Posterior vena cava (tissue), 2 donors: Measurements from ENCODE around the gene ESR2. TPM values are rescaled to one million over a fixed set of nuclear protein-coding genes. Genes with fewer than 3 reads are reported as not detected.
"Not testable (repeated sequence)": the region's sequence is repeated elsewhere in the genome, so short reads cannot be mapped to it uniquely, and the experiment has no call there.

Experiments used
- DNase-seq: peaks from one replicate; pipeline ENCODE4 v3.0.0-alpha.2; 2020; ENCODE audit warnings: low spot score
- intact Hi-C, 2 donors: fragments of 100-400 bp; cut with DNase I; formaldehyde crosslinking; loops; one replicate each; pipeline versions ENCODE4 v1.14.1 to v1.14.2; 2022 to 2023
- total RNA-seq, 2 donors: library from RNA; stranded (reverse); fragmentation: NEBNext Ultra II Directional; extraction: Animal tissue kit (Norgen Biotek cat#: 25700); gene quantifications; one replicate each; pipeline ENCODE4 v1.2.1, GENCODE V29; 2021
- donor health status: DM: yes; HTN: yes; CAD: no.
- donor health status: DM: yes; HTN: yes; CAD: no.

Gene ESR2
- total RNA-seq, 2 donors from 2014 or later, result 0.14 to 0.24 TPM

DNA sequence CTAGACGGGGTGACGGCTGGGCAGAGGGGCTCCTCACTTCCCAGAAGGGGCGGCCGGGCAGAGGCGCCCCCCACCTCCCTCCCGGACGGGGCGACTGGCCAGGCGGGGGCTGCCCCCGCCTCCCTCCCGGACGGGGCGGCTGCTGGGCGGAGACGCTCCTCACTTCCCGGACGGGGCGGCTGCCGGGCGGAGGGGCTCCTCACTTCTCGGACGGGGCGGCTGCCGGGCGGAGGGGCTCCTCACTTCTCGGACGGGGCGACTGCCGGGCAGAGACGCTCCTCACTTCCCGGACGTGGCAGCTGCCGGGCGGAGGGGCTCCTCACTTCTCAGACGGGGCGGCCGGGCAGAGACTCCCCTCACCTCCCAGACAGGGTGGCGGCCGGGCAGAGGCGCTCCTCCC is 111.3 kb downstream of the ESR2 start:
- intact Hi-C loops, result not testable (repeated sequence)

DNA sequence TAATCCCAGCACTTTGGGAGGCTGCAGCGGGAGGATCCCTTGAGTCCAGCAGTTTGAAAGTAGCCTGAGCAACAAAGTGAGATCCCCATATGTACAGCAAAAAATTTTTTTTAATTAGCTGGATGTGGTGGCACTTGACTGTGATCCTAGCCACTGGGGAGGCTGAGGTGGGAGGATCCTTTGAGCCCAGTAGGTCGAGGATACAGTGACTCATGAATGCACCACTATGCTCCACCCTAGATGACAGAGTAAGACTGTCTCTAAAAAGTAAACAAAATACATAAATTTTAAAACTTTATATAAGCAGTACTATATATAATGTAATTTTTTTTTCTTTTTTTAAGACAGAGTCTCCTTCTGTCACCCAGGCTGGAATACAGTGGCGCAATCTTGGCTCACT is 115.4 kb downstream of the ESR2 start:
- no peak for DNase-seq
- intact Hi-C loops, result no loop called here

More for the DNA sequence above, 111.3 kb downstream of the ESR2 start:
- not testable (repeated sequence) for DNase-seq

DNA sequence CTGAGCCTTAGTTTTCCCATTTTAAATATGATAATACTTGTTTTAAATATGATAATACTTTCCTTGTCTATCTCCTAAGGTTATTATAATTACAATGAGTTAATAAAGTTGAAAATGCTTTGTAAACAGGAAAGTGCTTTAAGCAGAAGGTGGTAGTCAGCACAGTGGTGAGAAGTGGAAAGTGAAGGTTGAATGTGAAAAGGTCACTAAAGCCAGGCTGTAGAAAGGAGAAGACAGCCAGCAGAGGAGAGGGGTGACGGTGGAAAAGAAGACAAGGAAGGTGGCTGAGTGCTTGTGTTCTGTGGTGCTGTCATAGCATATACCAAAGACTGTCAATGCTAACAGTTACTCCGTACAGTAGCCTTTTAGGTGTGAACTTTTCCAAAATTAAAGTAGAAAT is 117.8 kb downstream of the ESR2 start:
- DNase-seq, result no peak

DNA sequence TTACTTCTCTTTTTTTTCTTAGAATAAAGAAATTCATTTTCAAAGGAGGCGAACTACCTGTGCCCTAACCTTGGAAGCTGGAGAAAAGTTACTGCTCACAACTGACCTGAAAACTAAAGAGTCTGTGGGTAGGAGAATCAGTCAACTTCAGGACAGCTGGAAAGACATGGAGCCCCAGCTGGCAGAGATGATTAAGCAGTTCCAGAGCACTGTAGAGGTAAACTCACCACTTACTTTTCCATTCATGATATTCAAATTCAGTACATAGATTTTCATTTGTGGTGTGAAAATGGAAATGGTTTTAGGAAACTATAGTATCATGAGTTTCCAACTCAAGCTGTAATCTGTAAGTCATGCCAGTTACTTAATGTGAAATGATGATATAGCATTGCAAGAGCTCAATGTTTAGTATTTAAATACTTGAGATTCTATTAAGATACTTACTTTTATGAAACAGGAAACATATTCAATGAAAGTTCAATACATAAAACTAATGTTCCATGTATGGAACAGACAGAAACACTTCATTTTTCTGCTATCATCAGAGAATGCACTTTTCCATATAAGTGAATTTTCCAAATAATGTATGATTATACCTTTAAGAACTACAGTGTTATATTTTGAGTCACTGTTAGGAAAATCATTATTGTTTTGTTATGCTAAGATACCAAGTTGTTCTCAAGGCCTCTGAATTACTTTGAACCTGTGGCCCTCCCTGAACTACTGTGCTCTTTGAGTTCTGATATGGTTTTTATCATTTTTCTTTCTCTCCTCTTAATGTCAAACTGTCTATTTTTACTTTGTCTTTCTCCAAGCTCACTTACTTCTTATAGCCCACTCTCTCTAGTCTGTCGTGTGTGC is 119.0 kb downstream of the ESR2 start:
- DNase-seq, result no peak
- intact Hi-C loops, result no loop called here

More for the DNA sequence above, 117.8 kb downstream of the ESR2 start:
- intact Hi-C loops, result no loop called here

DNA sequence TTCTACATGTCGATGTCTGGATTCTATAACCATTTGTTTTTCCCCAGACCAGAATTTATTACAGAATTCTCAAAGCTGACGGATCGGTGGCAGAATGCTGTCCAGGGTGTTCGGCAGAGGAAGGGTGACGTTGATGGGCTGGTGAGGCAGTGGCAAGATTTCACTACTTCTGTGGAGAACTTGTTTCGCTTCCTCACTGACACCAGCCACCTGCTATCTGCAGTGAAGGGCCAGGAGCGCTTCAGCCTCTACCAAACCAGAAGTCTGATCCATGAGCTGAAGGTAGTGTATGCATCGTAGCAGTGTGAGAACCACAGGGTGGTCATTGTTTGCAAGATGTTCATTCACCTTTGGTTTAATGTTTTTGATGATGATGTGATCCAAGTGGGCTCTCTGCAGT is 124.0 kb downstream of the ESR2 start:
- no peak for DNase-seq
- intact Hi-C loops, result no loop called here

DNA sequence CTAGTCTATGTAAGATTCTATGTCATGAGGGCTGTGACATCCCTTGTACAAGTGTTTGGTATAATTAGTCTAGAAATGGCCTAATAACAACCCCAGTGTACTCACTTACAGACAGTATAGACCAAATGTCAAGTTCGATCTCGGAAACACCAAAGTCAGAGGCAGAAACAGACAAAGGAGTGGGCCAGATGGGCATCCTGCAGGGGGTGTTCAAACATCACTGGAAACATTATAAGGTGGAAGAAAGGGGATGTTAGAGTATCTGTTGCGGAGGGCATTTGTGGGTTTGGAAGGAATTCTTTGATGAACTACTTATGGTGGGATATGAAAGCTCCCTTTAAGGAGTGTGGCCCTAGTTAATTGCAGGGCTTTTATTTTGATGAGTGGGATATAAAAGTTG is 134.6 kb downstream of the ESR2 start:
- intact Hi-C loops, result no loop called here
- no peak for DNase-seq

DNA sequence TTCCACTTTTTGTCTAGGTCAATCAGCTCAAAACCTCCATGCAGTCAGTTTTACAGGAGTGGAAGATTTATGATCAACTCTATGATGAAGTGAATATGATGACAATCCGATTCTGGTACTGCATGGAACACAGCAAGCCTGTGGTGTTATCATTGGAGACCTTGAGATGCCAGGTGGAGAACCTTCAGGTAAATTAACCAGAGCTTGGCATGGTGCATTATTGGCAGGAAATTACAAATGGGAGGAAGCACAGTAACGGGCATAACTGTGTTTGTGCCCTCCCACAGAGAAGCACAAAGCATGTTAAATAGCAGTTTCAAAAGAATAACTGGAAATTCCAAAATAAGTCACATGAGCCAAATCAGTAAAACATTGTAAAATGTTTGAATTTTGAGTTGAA is 135.6 kb downstream of the ESR2 start:
- DNase-seq, result no peak
- intact Hi-C loops, result no loop called here

DNA sequence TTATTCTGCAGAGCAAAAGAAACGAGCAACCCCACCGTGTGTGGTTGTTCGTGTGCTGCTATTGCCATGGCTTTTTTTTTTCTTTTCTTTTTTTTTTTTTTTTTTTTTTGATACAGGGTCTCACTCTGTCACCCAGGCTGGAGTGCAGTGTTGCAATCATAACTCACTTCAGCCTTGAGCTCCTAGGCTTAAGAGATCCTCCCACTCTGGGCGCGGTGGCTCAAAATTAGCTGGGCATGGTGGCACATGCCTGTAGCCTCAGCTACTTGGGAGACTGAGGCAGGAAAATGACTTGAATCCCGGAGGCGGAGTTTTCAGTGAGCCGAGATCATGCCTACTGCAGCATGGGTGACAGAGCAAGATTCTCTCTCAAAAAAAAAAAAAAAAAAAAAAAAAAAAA is 144.2 kb downstream of the ESR2 start:
- DNase-seq, result no peak
- intact Hi-C loops, result no loop called here

DNA sequence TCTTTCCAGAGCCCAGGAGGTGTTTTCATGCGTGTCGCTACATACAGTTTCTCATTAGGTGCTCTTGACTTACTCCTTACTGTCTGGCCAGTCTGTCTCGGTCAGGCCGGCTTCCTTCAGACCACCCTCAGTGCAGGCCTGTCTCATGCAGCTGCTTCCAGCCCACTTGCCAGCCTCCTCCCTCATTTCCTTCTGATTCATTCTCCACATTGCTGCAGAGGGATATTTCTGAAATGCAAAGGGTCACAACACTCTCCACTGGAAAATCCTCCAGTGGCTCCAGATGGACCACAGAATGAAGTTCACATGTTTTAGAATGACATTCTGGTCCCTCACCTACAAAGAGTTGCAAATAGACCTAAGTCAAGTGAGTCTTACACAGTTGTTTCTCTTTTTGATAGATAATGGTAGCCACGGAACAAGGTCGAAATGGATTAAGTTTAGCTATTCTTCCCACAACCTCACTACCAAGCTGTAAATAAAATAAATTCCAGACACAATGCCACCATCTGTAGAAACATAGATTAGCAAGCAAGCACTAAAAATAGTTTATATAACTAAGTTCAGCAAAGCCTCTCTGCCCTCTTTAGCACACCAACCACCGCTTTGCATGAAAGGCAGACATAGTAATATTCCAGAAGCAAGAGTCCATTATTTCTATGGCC is 146.9 kb downstream of the ESR2 start:
- DNase-seq, result no peak
- intact Hi-C loops, result no loop called here

DNA sequence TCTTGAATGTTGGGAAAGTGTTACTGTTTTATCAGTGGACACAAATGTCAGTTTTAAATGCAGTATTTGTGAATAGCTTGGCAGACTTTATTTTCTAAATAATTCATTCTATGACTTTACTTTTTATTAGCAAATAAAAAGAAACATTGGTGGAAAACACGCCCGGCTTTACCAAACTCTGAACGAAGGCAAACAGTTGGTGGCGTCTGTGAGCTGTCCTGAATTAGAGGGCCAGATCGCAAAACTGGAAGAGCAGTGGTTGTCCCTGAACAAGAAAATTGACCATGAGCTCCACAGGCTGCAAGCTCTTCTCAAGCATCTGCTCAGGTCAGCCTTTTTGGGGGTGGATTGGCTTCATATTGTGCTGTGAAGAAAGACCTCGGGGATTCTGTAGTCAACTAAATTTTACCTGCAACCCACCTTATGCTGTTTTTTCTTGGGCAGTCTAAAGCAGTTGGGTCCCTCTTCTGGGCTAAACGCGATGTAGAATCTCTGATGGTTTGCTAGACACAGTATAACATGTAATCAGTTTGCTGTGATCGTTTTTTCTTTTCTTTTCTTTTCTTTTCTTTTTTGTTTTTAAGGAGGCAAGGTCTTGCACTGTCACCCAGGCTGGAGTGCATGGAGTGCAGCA is 156.4 kb downstream of the ESR2 start:
- no peak for DNase-seq
- intact Hi-C loops, result no loop called here

DNA sequence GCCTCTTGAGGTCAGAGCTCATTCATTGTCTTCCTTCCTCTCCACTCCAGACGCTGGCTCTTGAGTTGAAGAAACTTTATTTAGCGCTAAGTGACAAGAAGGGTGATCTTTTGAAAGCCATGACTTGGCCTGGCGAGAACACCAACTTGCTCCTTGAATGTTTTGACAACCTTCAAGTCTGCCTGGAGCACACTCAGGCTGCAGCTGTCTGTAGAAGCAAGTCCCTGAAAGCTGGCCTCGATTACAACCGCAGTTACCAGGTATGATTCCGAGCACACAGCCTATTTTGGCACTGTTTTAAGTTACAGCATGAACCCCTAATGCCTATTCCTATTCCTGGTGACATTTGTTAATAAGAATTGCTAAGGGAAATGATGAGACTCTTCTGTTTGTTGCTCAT is 167.6 kb downstream of the ESR2 start:
- DNase-seq, result no peak
- intact Hi-C loops, result no loop called here

DNA sequence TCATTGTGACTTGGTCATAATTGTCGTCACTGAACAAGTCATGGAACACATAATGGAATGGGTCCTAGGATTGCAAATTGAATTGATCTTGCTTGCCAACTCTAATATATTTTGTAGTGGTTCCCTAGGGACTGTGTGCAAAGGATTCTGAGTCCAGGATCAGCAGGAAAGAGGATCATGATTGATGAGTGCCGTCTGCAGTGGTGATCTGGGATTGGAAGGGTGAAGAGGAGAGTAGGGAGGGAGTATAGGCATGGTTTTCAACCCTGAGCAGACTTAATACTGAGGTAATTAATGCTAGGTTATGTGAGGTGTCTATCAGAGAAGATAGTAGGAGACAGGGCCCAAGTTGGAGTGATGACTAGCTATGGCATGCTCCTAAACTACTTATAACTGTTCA is 168.9 kb downstream of the ESR2 start:
- intact Hi-C loops, result no loop called here
- DNase-seq, result no peak

DNA sequence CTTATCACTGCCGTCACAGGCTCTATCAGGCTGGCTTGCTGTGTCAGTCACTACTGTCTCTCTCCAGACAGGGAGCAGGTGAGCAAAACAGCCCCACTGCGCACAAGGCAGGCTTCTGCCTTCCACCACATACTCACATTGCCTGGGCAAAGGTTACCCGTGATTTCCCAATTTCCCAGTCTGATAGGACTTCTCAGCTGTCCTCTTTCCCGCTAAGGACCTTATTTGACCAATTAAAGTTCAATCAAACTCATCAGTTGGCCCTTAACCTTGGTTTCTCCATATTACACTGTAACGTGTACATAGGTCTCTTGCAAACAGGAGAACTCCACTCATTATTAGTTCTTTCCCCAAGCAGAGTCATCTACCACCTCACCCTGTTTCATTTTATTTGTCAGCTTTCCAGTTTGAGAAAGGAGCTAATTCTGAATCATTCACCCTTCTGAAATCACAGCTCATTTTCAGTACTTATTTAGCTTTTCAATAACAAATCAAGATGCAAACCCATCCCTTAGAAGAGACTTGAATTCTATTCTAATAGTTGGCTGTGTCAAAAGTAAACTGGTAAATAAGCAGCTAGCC is 170.8 kb downstream of the ESR2 start:
- DNase-seq, result no peak
- intact Hi-C loops, result loop anchor here in 1 of 2 donors (5.0 kb wide), 1 partner anchor 1949 kb away; no protein-coding TSS in a partner anchor

DNA sequence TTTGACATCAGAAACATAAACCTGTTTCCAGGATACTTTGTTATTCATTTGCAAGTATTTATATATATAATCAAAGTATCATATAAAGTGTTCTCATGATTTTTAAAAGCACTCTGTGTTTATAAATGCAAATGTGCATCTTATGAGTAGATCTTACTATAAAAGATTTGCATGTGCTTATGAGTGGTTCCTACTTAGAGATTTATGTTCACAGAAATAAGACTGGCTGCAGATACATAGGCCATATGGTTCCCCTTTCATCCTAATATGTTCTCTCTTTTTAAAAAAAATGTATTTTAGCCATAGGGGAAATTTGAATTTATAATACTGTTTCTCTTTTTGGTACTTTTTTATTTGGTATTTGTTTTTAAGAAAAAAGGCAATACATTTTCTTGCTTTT is 174.2 kb downstream of the ESR2 start:
- DNase-seq, result no peak
- intact Hi-C loops, result loop anchor here in 1 of 2 donors (5.0 kb wide), 1 partner anchor 1952 kb away; no protein-coding TSS in a partner anchor

DNA sequence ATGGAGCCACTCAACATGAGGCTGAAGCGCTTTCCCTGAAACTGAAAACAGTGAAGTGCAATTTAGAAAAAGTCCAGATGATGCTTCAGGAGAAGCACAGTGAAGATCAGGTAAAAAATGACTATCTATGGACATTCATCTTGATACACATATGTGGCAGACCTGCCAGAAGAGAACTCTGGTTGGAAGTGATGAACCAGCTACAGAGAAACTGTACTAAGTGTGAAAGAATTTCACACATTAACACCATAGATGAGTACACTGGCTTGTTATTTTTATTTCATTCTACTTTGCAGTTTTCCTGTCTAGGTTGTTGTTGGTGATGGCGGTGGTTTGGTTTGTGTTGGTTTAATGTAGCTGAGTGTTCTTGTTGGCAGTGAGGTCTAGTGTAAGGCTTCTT is 174.7 kb downstream of the ESR2 start:
- intact Hi-C loops, result no loop called here
- DNase-seq, result no peak

DNA sequence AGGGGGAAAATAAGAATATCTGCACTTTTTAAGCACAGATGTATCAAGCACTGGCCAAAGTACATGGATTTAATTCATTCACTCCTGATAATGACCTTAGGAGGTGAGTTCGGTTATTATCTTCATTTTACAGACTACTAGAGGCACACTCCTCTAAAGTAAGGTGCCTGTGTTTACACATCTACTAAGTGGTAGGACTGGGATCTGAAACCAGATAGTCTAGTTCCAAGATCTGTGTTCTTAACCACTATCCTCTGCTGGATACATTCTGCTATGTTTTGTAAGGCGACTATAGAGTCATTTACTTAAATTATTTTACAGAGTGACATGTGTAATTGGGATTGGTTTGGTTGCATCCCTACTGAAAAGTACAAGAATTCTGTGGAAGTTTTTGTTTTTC is 175.3 kb downstream of the ESR2 start:
- DNase-seq, result no peak
- intact Hi-C loops, result no loop called here

DNA sequence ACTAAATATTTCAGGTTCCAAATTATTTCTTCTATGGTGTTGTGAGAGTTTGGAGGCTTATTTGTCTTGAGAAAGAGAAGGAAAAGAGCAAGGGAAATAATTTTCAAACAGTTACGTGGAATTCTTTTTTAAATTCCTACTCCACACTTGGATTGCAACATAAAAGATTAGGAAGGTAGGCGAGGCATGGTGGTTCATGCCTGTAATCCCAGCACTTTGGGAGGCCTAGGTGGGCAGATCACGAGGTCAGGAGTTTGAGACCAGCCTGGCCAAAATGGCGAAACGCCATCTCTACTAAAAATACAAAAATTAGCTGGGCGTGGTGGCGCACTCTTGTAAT is 175.8 kb downstream of the ESR2 start:
- DNase-seq, intact Hi-C loops: not testable (repeated sequence)

DNA sequence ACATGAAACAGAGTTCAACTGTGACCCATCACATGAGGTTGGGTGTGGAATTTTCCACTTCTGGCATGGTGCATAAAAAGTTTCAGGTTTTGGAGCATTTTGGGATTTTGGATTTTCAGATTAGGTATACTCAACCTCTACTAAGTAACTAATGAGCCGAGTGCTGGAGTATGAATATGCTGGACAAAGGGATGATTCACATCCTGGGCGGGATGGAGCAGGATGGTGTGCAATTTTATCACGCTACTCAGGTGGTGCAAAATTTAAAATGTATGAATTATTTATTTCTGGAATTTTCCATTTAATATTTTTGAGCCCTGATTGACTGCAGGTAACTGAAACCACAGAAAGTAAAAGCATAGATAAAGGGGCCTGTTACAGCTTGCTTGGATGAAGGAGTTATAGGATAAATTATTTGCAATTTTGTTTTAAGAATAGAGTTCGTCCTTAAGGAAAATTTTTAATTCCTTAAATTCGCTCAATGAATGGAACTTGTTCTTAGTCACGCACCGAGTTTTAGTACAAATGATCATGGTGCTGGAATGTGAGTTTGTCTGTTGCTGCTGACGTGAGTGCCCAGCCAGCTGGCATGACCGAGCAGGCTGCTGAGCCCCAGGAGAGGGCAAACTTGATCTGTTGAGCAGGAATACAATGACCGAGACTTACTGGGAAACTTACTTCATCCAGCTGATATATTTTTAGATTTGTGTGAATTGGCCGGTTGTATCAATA is 176.3 kb downstream of the ESR2 start:
- no peak for DNase-seq
- intact Hi-C loops, result no loop called here

DNA sequence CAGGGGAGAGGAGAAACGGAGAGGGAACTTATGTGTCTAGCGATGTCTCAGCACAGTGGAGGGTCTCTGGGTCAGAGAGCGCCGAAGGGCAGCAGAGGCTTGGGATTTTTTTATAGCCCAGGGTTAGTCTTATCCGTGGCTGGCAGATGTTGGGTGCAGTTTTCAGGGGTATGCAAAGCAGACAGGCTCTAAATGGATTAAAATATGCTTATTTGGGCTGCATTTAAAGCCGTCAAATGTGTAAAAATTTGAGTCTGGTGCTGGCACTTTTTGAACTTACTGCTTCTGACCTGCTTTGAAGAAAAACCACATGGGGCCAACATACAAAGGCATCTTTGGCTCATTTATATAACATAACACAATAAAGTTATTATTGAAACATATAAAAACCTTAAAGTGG is 178.8 kb downstream of the ESR2 start:
- DNase-seq, result no peak
- intact Hi-C loops, result no loop called here
